ENCODE measurements around the gene ASCC1.
"Not testable (repeated sequence)": the region's sequence is repeated elsewhere in the genome, so short reads cannot be mapped to it uniquely, and the experiment has no call there.

ASCC1 gene, protein sequence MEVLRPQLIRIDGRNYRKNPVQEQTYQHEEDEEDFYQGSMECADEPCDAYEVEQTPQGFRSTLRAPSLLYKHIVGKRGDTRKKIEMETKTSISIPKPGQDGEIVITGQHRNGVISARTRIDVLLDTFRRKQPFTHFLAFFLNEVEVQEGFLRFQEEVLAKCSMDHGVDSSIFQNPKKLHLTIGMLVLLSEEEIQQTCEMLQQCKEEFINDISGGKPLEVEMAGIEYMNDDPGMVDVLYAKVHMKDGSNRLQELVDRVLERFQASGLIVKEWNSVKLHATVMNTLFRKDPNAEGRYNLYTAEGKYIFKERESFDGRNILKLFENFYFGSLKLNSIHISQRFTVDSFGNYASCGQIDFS

DNA sequence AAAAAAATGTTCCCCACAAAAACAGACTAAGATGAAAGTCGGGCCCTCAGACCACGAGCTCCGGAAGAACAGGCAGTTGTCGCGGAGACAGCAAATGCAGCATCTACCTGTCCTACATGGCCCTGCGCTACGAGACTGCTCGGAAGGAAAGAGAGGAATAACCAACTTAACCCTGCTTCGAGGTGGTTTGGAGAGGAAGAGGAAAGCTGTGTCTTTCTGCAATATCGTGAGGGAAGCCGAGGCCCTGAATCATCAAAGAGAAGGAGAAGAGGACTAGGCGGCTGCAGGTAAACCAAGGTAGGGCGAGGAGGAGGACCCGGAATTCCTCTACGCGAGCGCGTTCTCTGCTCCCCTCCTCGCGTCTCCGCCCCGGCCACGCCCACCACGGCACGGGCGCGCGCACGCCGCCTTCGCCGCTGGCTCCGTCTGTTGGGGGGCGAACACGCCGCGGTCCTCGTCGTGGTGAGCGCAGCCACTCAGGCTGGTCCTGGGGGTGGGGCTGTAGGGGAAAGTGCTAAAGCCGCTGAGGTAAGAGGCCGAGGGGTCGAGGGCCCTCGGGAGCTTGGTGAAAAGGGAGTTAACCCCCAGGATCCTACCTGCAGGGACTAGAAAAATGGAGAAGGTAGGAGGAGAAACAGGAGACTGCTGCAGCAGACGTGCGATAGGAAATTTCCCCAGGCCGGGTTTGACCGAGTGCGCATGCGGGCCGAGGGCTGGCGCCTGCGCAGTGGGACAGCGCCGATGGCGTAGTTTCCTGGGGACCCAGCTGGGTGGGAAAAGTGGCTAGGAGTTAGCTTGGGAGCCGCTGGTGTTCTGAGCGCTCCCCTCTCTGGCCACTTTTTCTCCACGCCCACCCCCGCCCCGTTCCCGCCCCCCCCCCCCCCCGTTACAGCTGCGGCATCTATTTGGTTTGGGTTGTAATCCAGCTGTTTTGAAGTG, at the start of gene ASCC1, which contains the start of gene ANAPC16:
ASCC1 (minus strand) TSS at position 666 of the 939 bp plus-strand sequence. CDS start 2,978 bp downstream, outside the sequence.
ANAPC16 (plus strand) TSS at position 402 of the 939 bp plus-strand sequence. CDS start 7,903 bp downstream, outside the sequence.
- DNase-seq, result peak; percentile 97

DNA sequence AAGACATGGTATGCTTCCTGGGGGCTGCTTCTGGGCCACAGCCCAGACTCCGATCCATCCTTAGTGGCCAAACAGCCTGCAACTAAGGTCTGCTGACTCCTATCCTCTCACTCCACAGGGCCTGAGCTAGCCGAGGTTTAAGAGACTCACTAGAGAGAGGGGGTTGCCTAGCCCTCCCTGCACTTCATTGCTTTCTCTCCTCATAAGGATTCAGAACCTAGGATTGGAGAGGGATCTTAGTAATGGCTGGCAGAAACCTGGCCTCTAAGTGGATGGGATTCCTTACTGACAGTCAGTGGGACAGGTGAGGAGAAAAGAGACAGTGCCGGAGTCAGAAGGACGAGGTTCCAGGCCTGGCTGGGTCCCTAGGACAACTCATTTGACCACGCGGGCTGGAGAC, 49.4 kb upstream of the ASCC1 start:
- DNase-seq, result peak; percentile 66

DNA sequence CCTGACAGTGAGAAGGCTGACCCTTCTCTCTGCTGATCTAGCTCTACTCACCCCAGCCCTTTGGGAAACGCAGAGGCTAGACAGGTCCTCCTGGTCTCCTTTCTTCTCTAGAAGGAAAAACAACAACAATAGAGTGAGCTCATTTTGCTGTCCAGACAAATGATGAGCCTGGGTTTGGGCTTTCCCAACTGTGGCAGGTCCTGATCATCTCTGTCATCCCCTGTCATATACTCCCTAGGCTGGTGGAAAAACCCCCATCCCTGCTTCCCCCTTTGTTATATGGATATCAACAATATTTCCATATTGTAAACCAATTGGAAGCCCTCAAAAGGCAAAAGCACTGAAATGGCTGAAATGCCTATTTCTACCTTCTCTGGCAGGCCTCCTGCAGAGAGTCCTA, 48.5 kb upstream of the ASCC1 start:
- no peak for DNase-seq

DNA sequence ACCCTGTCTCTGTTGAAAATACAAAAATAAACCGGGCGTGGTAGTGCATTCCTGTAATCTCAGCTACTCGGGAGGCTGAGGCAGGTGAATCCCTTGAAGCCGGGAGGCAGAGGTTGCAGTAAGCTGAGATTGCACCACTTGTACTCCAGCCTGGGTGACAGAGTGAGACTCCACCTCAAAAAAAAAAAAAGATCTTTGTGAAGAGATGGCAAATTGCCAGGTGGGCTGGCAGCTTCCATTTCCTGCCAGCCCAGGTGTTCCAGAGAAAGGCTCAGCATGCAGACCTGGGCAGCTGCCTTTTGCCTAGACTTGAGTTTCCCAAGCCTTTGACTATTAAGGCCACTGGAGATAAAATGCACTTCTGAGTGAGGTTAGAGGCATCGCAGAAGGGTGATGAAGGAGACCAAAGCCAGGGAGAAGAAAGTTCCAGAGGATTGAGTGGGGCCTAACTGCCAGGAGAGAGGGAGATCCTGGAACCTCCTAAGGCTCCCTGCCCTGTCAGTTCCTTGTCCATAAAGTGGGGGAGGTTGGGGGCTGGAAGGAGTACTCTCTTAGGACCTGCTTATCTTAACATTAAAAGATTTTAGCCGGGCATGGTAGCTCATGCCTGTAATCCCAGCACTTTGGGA, 47.7 kb upstream of the ASCC1 start:
- DNase-seq, result no peak

DNA sequence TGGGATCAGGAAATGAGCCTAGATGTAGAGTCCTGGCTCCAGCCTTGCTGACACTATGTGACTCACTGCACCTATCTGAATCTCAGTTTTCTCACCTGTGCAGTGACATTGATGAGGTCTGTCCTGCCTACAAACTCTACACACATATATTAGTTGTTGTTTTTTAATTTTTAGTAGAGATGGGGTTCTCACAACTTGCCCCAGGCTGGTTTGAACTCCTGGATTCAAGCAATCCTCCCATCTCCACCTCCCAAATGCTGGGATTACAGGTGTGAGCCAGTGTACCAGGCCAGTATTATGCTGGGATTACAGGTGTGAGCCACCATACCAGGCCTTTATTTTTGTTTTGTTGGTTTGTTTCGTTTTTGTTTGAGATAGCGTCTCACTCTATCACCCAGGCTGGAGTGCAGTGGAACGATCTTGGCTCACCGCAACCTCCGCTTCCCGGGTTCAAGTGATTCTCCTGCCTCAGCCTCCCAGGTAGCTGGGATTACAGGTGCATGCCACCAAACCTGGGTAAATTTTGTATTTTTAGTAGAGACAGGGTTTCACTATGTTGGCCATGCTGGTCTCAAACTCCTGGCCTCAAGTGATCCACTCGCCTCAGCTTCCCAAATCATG, 45.8 kb upstream of the ASCC1 start:
- DNase-seq, result no peak

DNA sequence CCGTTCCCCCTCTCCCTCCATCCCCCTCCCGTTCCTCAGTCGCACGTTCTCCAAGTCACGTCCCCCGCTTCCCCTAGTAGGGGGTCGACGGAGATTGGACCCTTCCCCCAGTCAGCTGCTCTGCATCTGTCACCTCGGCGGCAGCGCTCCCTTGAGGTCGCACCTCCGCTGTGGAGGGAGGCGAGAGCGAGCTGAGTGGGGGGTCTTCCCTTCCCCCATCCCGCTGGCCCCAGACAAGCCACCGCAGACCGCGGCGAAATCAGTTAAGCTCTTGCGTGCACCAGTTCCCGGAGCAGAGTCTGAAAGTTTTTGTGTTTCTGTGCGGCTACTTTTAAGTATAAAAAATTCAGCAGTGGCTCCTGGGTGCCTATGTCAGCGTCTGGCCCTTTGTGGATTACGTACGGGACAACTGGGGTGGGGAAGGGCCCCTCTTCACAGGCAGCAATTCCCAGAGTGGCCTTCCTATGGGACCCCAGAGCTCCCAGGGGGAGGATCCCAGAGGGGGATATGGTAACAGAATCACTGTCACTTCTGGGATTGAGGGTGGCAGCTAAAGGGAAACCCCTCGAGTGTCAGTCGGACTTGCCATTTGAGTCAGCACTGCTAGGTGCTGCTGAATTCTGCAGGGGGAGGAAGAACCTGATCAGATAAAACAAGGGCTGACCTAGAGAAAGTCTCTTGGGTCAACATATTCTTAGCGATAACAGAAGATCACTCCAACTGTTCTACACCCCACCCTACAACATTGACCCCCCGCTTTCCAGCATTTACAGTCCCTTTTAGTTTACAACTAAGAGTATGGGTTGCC, 45.1 kb upstream of the ASCC1 start:
- DNase-seq, result peak; percentile 75

DNA sequence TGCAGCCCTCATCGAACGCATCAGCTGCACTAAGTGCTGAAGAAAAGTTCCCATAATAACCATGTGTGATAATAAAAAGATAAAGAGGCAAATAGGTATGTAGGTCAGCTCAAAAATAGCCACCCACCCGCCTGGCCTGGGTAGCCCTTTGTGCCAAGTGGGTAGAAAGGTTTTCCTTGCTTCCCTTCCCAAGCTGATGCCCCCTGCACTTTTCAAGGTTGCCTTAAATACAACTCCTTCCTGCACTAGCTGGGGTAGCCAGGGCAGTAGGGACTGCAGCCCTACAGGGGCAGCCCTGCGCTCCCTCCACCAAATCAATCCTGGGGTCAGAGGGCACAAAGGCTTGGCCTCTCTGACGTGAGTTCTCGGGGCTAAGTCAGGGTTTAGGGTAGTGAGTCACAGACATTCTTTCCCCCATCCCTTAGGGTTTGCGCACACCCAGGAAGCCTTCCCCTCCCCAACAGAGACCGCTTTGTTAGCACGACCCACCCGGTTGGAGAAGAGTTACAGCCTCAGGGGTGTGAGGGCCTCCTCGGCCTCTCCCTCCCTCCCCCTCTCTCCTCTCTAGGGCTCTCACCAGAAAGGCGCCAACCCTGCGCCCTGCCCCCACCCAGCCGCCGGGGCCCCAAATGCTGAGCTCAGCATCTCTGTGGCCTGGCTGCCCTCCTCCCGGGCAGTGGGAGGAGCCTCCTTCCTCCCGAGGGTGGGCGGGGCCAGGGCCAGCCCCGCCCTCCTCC, 44.3 kb upstream of the ASCC1 start:
- peak; percentile 99 for DNase-seq

DNA sequence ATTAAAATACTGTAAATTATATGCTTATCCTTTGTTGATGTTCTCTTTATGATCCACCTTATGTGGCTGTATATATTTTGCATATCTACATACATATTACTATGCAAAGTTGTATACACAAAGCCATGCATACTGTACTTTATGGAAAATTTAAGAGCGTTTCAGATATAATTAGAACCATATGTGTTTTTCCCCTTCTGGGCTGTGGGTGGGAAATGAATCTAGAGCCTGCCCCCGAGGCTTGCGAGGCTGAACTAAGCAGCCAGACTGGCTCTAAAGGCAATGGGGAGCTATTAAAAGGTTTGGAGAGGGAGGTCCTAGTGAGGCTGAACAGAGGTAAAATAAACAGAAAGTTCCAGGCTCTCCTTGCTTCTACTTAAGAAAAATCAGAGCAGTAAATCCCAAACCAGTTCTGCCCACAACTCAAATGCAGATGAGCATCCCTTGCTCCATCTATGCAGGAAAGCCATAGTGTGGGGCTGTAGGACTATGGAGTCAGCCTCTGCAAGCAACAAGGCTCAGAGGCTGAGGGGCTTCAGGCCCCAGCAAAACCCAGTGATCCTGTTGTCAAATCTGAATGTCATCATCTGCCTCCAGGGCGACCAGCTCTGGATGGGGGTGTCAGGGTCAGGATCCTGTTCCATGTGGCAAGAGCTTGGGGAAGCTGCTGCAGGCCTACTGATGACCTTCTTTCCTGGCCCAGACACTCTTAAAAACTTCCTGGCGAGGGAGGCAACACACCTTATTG, 43.6 kb upstream of the ASCC1 start:
- peak; percentile 78 for DNase-seq

DNA sequence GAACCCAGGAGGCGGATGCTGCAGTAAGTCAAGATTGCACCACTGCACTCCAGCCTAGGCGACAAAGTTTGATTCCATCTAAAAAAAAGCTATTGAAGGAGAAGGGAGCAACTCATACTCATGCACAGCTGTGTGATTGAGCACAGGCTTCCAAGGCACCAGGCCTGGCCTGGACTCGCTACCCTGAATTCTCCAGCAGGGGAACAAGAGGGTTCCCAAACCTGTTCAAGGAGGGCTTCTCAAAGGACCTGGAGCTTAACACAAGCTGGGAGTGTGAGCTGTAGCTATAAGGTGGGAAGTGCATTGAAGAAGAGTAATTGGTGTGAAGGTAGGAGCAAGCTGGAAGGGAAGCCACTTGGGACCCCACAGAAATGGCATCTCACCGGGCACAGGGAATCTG, 42.5 kb upstream of the ASCC1 start:
- DNase-seq, result no peak

DNA sequence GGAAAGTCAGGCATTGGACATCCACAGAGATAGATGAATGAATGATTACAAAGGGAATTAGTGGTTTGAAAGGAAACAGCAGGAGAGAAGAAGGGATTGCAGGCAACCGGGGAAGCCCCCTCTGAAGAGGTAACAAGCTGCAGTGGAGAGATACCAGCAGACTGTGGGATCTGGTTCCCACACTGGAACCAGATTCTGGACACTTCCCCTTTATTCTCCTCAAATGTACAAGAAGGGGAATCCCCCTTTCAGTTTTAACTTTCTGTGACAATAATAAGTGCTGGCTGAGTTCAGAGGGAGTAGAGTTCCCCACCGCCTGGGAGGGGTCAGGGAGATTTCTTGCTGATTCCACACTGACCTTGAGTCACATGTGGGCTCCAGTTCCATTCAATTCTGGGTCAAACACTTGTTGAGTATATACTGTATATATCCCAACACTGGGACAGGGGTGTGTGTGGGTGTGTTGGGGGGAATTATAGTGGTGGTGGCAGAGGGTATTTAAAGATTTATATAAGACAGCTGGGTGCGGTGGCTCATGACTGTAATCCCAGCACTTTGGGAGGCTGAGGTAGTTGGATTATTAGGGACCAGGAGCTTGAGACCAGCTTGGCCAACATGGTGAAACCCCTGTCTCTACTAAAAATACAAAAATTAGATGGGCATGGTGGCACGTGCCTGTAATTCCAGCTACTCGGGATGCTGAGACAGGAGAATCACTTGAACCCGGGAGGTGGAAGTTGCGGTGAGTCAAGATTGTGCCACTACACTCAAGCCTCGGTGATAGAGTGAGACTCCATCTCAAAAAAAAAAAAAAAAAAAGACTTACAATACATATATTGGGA, 41.2 kb upstream of the ASCC1 start:
- DNase-seq, result no peak

DNA sequence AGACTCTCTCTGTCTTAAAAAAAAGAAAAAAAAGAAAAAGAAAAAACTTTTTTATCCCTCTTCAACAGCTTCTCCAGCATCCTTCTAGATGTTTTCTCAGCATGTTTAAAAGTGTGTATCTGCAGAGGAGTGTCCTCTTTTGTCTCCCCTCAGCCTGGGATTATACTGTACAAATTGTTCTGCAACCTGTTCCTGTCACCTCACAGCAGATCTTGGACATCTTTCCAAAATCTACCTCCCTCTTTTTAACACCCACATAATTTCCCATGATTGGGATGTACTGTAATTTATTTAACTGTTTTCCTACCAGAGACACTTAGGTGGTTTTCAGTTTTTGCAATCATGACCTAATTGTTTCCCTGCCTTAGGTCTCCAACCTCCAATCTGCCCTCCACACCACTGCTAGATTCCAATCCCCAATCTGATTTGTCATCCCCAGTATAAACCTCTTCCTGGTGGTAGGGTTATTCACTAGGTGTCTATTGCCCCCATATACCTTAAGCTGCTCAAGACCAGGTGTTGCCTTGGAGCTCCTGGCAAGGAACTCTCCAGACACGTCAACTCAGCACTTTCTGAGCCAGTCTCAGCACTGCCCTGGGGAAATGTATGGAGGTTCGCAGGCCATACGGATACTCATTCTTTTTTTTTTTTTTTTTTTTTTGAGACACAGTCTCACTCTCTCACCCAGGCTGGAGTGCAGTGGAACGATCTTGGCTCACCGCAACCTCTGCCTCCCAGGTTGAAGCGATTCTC, 40.1 kb upstream of the ASCC1 start:
- DNase-seq, result no peak

DNA sequence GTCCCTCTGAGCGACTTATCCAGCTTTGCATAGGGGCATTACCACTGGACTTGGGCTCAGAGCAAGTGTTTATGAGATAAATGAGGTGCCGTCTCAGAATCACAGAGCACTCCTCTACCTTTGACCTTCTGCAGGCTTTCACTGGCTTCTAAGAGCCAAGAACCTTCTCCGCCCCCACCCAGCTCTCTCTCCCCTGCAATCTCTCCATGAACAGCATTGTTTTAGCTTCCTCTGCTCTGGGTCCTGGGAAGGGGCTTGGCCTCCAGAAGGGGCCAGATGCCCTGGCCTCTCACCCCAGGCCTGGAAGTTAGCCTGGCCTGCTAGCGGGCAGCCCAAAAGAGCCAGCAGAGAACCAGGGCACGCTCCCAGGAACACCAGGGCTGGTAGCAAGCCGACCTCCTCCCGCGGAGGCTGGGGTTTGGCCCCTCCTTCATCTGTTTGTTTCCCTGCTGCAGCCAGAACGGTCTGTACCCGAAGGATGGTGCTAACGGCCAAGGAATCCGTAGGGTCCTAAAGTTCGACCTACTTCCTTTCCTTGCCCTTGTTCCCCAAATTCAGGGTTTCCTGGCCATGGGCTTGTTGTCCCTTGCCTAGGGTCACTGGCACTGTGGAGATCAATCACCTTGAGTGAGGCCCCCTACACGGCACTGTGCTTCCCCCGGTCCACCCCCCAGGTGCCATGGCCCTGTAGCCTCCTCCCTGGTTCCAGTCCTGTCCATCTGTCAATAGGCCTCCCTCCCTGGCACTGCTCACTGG, 38.9 kb upstream of the ASCC1 start:
- DNase-seq, result peak; percentile 90

DNA sequence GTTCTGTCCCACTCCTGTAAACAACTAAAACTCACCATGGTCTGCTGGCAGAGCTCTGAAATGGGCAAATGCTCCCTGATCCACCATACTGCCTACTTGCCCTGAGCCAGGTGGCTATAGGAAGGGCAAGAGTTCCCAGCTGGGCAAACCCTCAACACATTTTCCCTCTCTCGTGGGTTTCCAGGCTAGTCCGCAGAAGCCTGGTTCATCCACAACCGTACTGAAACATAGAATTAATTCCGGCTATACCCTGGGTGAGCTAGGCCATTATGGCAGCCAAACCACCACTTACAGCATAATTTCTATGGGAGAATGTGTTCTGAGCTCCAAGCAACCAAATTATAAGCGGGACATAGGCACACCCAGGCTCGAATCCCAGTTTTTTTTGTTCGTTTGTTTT, 37.5 kb upstream of the ASCC1 start:
- no peak for DNase-seq

DNA sequence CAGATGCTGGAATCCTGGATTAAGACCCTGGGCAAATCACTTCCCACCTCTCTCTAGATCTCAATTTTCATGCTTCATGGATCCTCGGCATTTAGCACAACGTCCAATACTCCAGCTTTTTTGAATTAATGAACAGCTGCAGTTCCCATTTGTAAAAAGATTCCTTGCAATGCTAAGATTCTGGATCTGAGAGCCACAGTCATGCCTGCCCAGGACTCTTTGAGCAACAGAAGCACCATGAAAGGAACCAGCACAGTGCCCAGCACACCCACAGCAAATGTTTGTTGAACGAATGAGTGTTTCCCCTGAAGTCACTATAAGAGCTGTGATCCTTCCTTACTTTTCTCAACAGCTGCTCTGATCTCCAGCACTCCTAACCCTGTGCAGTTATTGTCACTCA, 36.9 kb upstream of the ASCC1 start:
- DNase-seq, result no peak

DNA sequence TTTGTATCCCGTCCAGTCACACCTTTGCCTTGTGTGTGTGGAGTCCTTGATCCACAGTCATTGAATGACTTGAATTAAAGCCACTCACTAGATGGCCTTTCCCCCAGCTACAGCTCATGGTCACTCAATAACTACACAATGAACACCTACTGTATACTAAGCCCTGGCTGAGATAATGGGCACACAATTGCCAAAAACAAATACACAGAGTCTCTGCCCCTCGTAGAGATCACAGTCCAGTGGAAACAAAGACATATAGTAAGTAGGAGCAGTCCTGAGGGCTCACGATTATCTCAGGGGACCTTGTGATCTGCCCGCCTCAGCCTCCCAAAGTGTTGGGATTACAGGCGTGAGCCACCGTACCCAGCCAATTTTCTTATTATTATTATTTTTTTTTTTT, 35.6 kb upstream of the ASCC1 start:
- no peak for DNase-seq

DNA sequence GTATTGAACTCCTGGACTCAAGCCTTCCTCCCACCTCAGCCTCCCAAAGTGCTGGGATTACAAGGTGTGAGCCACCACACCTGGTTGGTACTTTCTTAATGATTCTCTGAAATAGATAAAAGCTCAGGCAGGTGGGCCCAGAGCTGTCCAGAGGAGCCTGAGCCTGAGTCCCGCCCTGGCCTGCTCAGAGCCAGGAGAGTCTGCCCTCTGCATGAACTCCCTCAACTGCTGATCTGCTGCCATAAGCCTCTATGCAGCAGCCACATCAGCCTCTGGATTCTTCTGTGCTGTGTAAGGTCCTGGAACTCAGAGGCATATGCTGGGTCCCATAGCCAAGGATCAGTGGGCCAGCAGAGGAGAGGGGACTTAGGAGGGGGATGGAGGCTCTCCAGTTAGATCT, 34.6 kb upstream of the ASCC1 start:
- DNase-seq, result no peak

DNA sequence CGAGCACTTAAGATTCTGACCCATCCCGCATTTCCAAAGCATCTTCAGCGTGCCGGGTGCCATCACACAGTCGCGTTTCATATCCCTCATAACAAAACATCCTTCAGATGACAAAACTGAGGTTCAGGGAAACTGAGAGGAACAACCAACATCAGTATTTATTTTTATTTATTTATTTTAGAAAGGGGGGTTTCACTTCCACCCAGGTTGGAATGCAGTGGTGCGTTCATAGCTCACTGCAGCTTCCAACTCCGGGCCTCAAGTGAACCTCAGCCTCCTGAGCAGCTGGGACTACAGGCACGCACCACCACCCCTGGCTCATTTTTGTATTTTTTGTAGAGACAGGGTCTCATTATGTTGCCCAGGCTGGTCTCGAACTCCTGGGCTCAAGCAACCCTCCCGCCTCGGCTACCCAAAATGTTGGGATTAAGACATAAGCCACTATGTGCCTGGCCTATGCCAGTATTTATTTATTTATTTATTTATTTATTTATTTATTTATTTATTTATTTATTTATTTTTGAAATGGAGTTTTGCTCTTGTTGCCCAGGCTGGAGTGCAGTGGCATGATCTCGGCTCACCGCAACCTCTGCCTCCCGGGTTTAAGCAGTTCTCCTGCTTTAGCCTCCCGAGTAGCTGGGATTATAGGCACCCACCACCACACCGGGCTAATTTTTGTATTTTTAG, 33.2 kb upstream of the ASCC1 start:
- DNase-seq, result not testable (repeated sequence)
